Uterus (tissue), 2 donors: ENCODE results near the gene TUBB.

Experiments used
- CTCF ChIP-seq, 4 experiments: fragments of 200-600 bp in 2 of 4; fragments of 450-650 bp in 2 of 4; sonication (generic) in 2 of 4; IDR thresholded peaks; one replicate each; pipeline ENCODE4 v1.5.1; 2016 to 2019; ENCODE audit warnings: antibody characterized with exemption in 4 of 4, mild to moderate bottlenecking in 2 of 4, moderate library complexity in 1 of 4
- POLR2A ChIP-seq, 2 donors: fragments of 450-650 bp; IDR thresholded peaks; one replicate each; pipeline ENCODE4 v1.6.1; 2016; ENCODE audit warnings: antibody characterized with exemption in 2 of 2, mild to moderate bottlenecking in 1 of 2, moderate library complexity in 1 of 2

- TF ChIP-seq POLR2A (IDR thresholded peaks at IDR 0.05) (no peak), CTCF (IDR thresholded peaks at IDR 0.05) (no peak)
These were observed 796 bp upstream of the TUBB start for GRCh38 chr6:30719356-30719755.
